Smooth muscle cell (in vitro differentiated cells): ENCODE data around the gene TTC7B. TPM values are rescaled to one million over a fixed set of nuclear protein-coding genes. Genes with fewer than 3 reads are reported as not detected.
"Not testable (repeated sequence)": the region's sequence is repeated elsewhere in the genome, so short reads cannot be mapped to it uniquely, and the experiment has no call there.

Experiments used
- DNase-seq: peaks from one replicate; lab custom pipeline; 2025; ENCODE audit not compliant: unreplicated experiment; lab: John Stamatoyannopoulos, UW
- H2AFZ ChIP-seq: fragments of 200-600 bp; sonication (generic); 2 replicates; pipeline ENCODE4 v1.6.0; 2016; ENCODE audit warnings: antibody characterized with exemption, low read depth, mild to moderate bottlenecking
- H3F3A ChIP-seq: fragments of 200-600 bp; sonication (generic); 2 replicates; pipeline ENCODE4 v1.6.0; 2017; ENCODE audit warnings: antibody characterized with exemption, low read depth
- H3K27ac ChIP-seq: fragments of 200-600 bp; sonication (generic); 2 replicates; pipeline ENCODE4 v1.5.1; 2016; ENCODE audit warnings: low read depth, mild to moderate bottlenecking
- H3K27me3 ChIP-seq: fragments of 200-600 bp; sonication (generic); 2 replicates; pipeline ENCODE4 v1.6.1; 2016; ENCODE audit warnings: low read depth, mild to moderate bottlenecking
- H3K36me3 ChIP-seq: fragments of 200-600 bp; sonication (generic); 2 replicates; pipeline ENCODE4 v1.5.1; 2016; ENCODE audit warnings: low read depth
- H3K4me1 ChIP-seq: fragments of 200-600 bp; sonication (generic); 2 replicates; pipeline ENCODE4 v1.5.1; 2016; ENCODE audit warnings: low read depth
- H3K4me2 ChIP-seq: fragments of 200-600 bp; sonication (generic); 2 replicates; pipeline ENCODE4 v1.6.0; 2016; ENCODE audit warnings: mild to moderate bottlenecking
- H3K4me3 ChIP-seq: fragments of 200-600 bp; sonication (generic); 2 replicates; pipeline ENCODE4 v1.5.1; 2016; ENCODE audit warnings: mild to moderate bottlenecking
- H3K79me2 ChIP-seq: fragments of 200-600 bp; sonication (generic); 2 replicates; pipeline ENCODE4 v1.6.0; 2016; ENCODE audit warnings: low read depth, mild to moderate bottlenecking
- H3K9ac ChIP-seq: fragments of 200-600 bp; sonication (generic); 2 replicates; pipeline ENCODE4 v1.6.0; 2016; ENCODE audit warnings: low read depth
- H3K9me3 ChIP-seq: fragments of 200-600 bp; sonication (generic); replicated peaks from 2 replicates; pipeline ENCODE4 v1.5.1; 2016; ENCODE audit warnings: low read depth
- H4K20me1 ChIP-seq: fragments of 200-600 bp; sonication (generic); 2 replicates; pipeline ENCODE4 v1.6.0; 2016; ENCODE audit warnings: low read depth
- WGBS: methylation state at CpG from one replicate; pipeline ENCODE4 v1.1.7; 2016; ENCODE audit warnings: low lambda C conversion rate; 5-methylcytosine and 5-hydroxymethylcytosine counted together
- polyA plus RNA-seq: library from polyadenylated mRNA; unstranded; fragments of >200 nt; fragmentation: Nextera tagmentation; extraction: Ambion mirVana; gene quantifications from 2 replicates; pipeline ENCODE4 v1.2.1, GENCODE V29; 2016
- total RNA-seq: library from RNA; depleted of rRNA; stranded (reverse); fragments of >200 nt; gene quantifications from 2 replicates; pipeline ENCODE4 v1.2.3, GENCODE V29; 2014
- TF ChIP-seq, protein P1 (sequence below): fragments of 200-600 bp; sonication (generic); IDR thresholded peaks from 2 replicates; pipeline ENCODE4 v1.5.1; 2017; ENCODE audit warnings: borderline replicate concordance, mild to moderate bottlenecking, antibody characterized with exemption; ENCODE audit not compliant: insufficient read depth, poor library complexity, severe bottlenecking

TTC7B gene
- total and polyA plus RNA-seq, 2 experiments from 2014 or later, result 22.1 to 54.1 TPM

DNA sequence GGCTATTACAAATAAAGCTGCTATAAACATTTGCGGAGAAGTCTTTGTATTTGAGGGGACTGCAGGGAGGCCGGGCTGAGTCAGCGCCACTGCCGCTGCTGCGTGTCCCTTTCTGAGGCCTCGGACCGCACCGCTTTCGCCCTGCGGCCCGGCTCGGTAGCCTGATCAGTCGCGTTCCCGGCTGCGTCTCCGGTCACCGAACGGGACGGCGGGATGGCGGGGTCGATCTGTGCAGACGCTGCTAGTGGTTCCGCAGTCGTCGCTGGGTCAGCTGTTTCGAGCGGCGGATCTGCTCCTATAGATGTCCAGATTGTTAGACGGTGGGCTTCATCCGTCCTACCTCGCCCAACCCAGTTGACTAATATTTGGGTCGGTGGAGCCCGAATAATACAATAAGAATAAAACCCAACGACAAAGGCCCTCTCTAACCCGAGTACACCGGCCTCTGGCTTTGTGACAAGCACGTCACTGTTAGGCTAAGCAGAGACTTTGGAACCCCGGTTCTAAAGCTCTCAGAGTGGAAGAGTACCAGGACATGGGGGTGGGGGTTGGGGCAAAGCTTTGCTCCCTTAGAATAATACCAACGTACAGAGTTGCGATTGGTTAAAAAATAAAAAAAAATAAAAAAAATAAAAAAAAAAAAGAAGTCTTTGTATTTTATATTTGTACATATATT is 290.7 kb downstream of the TTC7B start:
- H3K4me3 ChIP-seq, H2AFZ ChIP-seq, H3F3A ChIP-seq, H3K27ac ChIP-seq, H3K9me3 ChIP-seq, DNase-seq, H4K20me1 ChIP-seq, H3K27me3 ChIP-seq, H3K4me1 ChIP-seq, H3K9ac ChIP-seq, H3K36me3 ChIP-seq, H3K79me2 ChIP-seq, H3K4me2 ChIP-seq: not testable (repeated sequence)
- WGBS, result 95% methylated on average over 29 of the region's 42 CpGs

DNA sequence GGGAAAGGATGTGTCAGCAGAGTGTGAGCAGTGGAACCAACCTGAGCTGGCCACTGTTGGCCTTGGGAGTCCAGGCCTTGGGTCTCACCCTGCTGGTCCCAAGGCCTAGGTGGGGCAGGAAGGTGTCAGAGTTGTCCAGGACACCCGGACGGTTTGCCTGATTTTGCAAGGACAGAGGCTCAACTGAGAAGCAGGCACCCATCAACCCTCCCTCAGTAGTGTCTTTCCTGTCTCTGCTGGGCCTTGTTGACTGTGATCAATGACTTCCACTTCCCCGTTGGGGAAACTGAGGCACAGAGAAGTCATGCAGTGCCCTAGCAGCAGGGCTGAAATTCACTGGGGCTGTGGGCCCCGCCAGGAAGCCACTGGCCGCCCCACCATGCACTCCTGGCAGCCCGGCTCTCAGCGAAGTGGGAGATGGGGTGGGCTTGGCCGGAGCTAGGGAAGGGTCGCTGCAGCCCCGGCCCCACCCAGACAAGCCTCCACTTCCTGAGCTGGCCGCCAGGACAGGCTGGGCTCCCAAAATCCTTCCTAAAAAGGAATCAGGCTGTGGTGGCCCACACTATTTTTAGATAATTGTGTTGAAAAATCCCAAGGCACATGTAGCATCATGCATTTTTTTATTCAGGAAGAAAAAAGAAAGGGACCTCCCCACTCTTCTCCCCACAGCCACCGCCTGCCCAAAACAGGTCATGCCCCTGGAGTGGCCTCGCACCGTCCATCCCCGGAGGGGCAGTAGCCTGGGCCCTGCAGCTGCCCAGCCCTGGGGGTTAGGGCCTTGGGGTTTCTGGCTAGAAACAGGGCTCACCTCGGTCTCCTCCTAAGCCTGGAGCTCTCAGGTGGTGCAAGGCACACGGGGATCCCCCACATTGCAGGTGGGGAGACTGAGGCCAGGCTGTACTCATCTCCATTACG is 292.0 kb downstream of the TTC7B start:
- H3K4me2 ChIP-seq, result no peak overlapping the region
- no peak overlapping the region for H3K9ac ChIP-seq
- H3F3A ChIP-seq, result no peaks in the 10 kb centered on the region
- H3K79me2 ChIP-seq, result no peaks in the 10 kb centered on the region
- H3K4me3 ChIP-seq, result no peak overlapping the region
- DNase-seq, result no peak
- no peaks in the 10 kb centered on the region for H3K4me1 ChIP-seq
- WGBS, result 95% methylated on average over 18 of the region's 18 CpGs
- no peak overlapping the region for H3K27ac ChIP-seq
- no peaks in the 10 kb centered on the region for H3K9me3 ChIP-seq
- H3K27me3 ChIP-seq, result no peaks in the 10 kb centered on the region
- no peaks in the 10 kb centered on the region for H3K36me3 ChIP-seq
- no peaks in the 10 kb centered on the region for H4K20me1 ChIP-seq
- no peak overlapping the region for H2AFZ ChIP-seq
- TF ChIP-seq, protein P1, sequence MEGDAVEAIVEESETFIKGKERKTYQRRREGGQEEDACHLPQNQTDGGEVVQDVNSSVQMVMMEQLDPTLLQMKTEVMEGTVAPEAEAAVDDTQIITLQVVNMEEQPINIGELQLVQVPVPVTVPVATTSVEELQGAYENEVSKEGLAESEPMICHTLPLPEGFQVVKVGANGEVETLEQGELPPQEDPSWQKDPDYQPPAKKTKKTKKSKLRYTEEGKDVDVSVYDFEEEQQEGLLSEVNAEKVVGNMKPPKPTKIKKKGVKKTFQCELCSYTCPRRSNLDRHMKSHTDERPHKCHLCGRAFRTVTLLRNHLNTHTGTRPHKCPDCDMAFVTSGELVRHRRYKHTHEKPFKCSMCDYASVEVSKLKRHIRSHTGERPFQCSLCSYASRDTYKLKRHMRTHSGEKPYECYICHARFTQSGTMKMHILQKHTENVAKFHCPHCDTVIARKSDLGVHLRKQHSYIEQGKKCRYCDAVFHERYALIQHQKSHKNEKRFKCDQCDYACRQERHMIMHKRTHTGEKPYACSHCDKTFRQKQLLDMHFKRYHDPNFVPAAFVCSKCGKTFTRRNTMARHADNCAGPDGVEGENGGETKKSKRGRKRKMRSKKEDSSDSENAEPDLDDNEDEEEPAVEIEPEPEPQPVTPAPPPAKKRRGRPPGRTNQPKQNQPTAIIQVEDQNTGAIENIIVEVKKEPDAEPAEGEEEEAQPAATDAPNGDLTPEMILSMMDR, result no peak

DNA sequence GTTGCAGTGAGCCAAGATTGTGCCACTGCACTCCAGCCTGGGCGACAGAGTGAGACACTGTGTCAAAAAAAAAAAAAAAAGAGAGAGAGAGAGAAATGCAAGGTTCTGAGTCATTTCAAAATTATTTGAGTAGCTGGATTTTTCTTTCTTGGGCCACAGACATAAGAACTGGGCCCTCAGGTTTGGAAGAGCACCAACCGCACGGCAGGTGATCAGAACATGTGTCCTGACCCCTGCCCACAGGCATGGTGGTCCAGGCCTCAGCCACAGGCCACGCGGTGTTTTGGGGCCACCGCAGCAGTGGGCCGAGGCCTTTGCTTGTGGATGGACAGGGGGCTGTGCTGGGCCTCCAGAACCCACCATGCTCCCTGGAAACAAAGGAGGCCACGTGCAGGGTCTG is 292.7 kb downstream of the TTC7B start:
- no peaks in the 10 kb centered on the region for H3K36me3 ChIP-seq
- H3K79me2 ChIP-seq, result no peaks in the 10 kb centered on the region
- H3F3A ChIP-seq, result no peaks in the 10 kb centered on the region
- H3K4me2 ChIP-seq, result no peak overlapping the region
- WGBS, result 71% methylated on average over 8 of the region's 8 CpGs
- no peaks in the 10 kb centered on the region for H3K9me3 ChIP-seq
- H3K27ac ChIP-seq, result no peak overlapping the region
- no peak overlapping the region for H2AFZ ChIP-seq
- TF ChIP-seq, protein P1, result no peak
- no peaks in the 10 kb centered on the region for H4K20me1 ChIP-seq
- no peak overlapping the region for H3K4me3 ChIP-seq
- no peak overlapping the region for H3K9ac ChIP-seq
- DNase-seq, result no peak
- no peaks in the 10 kb centered on the region for H3K27me3 ChIP-seq
- no peaks in the 10 kb centered on the region for H3K4me1 ChIP-seq

DNA sequence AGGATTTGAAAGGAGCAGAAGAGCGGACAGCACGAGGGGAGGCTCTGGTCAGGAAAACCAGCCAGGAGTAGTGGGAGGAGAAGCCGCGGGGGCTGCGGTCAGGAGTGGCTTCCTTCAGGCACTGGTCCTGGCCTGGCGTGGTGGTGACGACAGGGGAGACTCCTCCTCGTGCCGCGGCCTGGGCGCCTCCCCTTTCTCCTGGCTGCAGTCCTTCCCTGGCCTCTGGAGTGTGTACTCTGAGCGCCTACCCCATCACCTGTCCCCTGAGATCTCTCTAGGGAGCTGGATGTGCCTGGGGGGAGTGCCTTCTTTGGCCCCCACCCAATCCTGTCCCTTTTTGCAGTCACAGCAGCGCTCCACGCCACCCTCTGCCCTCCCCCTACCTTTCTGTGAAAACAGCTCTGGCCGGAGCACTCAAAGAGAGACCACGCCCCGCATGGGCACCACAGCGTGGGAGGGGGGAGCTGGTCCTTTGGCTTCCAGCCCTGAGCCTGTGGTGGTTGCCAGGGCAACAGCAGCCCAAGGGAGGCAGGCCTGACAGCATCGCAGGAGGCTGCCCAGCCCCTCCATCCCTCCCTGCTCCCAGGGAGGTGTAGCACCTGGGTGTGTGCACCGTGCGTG is 293.5 kb downstream of the TTC7B start:
- H2AFZ ChIP-seq, result no peak overlapping the region
- H3K27ac ChIP-seq, result no peak overlapping the region
- no peak for DNase-seq
- H3K9ac ChIP-seq, result no peak overlapping the region
- H3K27me3 ChIP-seq, result no peaks in the 10 kb centered on the region
- H3K79me2 ChIP-seq, result no peaks in the 10 kb centered on the region
- H3F3A ChIP-seq, result no peaks in the 10 kb centered on the region
- H3K4me2 ChIP-seq, result no peak overlapping the region
- no peak overlapping the region for H3K4me3 ChIP-seq
- no peaks in the 10 kb centered on the region for H4K20me1 ChIP-seq
- no peaks in the 10 kb centered on the region for H3K36me3 ChIP-seq
- peaks cover under 1% of the 10 kb centered on the region for H3K4me1 ChIP-seq
- no peaks in the 10 kb centered on the region for H3K9me3 ChIP-seq
- 75% methylated on average over 21 of the region's 21 CpGs for WGBS
- TF ChIP-seq, protein P1, result no peak
